ENCODE data around the gene MUC2.

- TF ChIP-seq MTA3 (CRISPR knock-in tag; IDR thresholded peaks at IDR 0.05) (no peak), ZNF30 (CRISPR knock-in tag; IDR thresholded peaks at IDR 0.05) (no peak), TOPORS (CRISPR knock-in tag; IDR thresholded peaks at IDR 0.05) (no peak), ZBTB14 (CRISPR knock-in tag; IDR thresholded peaks at IDR 0.05) (no peak), TCF7L2 (IDR thresholded peaks at IDR 0.05; ENCODE audit: low read depth, low read length) (no peak), SMC3 (IDR thresholded peaks at IDR 0.05; ENCODE audit: low read length) (no peak)
- TF ChIP-seq, protein P1, sequence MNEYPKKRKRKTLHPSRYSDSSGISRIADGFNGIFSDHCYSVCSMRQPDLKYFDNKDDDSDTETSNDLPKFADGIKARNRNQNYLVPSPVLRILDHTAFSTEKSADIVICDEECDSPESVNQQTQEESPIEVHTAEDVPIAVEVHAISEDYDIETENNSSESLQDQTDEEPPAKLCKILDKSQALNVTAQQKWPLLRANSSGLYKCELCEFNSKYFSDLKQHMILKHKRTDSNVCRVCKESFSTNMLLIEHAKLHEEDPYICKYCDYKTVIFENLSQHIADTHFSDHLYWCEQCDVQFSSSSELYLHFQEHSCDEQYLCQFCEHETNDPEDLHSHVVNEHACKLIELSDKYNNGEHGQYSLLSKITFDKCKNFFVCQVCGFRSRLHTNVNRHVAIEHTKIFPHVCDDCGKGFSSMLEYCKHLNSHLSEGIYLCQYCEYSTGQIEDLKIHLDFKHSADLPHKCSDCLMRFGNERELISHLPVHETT (CRISPR knock-in tag; conservative IDR thresholded peaks at IDR 0.05): no peak
Observed at GRCh38 chr11:1026641-1027482, 47.8 kb upstream of the MUC2 start.

Measured in HepG2 (cell line).